GOT3 (cell line): Measurements from ENCODE around the gene ALDH5A1.

ENCODE experiments used
- DNase-seq: peaks from one replicate; lab custom pipeline; 2025; ENCODE audit warnings: mixed read lengths; lab: John Stamatoyannopoulos, UW

Gene ALDH5A1

DNA sequence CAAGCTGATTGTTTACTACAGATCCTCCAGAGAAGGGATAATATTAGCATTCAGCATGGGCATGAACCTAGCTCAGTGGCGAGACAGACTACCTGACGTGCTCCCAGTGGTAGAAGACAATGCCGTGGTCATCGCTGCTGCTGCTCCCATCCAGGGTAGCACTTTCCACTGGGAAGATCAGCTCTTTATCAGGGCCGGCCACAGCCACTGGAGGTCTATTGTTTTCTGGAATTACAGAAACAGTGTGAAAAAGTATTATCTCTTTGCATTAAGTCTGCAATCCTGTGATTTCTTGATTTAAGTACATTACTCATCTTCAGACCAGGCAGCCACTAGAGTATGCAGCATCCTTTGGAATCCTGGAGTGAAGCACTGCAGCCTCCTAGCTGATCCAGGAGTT is 75.0 kb downstream of the ALDH5A1 start:
- DNase-seq: no peak

DNA sequence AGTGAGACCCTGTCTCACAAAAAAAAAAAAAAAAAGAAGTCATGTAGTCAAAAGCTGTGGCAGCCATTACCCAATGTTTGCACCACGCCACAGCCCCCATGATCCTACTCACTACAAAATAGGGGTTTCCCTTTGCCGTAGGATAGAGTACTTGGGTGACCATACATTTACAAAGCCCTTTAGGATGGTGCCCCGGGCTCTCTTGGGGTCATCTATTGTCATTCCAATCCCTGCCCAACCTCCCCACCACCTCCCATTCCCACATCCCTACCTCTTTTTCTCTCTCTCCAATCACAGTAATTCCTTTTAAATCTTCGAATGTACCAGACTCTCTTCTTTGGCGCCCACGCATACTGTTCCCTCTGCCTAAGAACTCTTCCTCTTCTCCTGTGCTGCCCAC is 76.6 kb downstream of the ALDH5A1 start:
- DNase-seq: no peak

DNA sequence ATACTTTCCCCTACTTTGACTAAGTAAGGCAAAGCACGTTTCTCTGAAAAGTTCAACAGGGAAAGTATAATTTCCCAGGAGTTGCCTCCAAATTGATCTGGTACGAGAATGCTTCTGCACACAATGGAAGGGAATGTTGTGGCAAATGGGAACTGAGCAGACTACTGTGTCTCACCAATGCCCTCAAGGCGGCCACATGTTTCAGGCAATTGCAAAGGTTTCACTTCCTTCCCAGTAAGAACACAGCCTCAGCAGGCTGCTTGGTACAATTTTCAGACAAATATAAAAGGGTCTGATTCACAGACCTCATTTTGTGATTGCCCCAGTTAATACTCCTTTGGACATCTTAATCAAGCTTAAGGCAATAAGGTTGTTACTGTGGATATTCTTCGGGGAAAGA is 80.0 kb downstream of the ALDH5A1 start:
- DNase-seq: no peak

DNA sequence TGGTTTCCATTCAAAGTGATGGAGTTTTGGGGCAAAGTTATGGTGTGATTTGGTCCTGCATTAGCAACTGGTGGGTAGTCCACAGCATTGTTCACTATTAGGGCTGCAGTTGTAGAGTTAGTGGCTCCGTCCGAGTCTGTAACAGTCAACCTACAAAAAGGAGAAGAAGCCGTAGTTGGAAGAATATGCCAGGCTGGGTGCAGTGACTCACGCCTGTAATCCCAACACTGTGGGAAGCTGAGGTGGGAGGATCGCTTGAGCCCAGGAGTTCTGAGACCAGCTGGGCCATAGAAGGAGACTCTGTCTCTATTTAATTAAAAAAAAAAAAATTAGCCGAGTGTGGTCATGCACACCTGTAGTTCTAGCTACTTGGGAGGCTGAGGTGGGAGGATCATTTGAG is 81.7 kb downstream of the ALDH5A1 start:
- no peak for DNase-seq

DNA sequence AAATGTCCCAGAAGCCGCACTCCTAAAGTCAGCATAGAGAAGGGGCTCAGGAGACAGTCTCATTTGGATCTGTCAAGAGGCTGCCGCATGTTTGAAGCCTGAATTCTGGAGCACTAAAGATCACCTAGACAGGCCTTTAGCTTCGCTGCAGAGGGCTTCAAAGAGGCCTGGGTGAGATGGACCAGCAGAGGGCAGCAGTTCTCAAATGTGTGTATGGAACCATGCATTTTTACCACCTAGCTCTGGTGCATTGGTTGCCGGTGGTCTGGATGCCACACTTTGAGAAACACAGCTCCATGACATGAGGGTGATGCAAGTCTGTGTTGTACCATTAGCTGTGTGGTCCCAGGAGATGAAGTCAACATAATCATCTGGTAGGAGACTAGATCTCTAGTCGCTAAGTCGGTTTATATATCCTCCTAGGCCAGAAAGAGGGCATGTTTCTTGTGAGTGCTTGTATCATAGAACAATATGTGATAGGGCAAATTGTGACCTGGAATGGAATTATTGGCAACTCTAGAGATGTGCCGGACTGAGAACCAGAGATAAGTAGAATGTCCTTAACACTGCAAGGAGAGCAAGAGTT is 86.4 kb downstream of the ALDH5A1 start:
- DNase-seq: no peak

DNA sequence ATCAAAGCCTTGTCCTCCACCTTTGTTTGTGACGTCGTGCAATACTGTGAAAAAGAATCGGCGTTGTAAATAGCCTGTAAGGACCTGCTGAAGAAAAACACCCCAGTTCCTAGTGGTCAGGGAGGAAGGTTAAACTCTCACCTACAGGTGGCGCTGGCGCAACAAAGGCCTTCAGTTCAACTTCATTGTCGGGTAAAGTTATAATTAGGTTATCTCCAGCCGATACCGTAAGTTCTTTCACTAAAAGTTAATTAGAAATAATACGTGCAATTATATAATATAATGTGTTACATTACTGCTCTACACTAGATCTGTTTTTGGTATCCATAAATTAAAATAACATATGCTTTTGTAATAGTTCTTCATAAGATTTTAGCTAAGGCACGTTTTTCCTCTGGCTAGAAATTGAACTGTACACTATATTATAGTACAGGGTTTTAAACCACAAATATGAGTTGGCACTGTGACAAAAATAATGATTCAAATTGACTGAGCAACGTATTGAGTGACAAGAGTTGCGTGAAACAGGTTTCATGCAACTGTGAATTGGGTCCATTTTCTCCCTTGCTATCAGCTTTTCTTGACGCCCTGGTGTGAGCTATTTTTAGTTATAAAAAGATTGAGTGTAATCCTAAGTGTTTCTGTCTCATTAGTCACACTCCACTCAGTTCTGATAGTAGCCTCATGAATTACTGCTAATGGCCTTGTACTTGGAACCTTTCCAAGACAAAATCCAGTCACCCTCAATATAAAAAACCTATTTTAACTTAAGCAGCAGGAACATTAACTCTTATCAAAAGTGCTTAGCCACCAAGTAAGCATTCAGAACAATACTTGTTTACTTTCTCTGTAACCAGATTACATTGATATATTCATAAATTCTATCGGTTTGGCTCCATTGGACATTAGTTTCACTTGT is 89.0 kb downstream of the ALDH5A1 start:
- no peak for DNase-seq

DNA sequence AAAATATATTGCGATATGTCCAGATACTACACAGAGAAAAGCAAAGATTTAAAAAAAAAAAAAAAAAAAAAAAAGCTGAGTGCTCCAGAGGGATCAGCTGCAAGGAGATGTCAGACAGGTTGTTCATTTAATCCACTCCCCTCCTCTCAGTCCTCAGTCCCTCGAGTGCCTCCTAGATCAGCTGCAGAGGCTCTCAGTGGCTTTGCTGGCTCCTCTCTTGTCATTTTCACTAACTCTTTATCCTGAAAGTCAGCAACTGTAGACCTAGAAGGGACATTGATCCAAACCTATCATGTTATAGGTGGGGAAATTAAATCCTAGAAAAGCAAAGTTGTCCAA is 89.6 kb downstream of the ALDH5A1 start:
- no peak for DNase-seq
